T-cell (primary cell): ENCODE measurements around the gene AKAP8L. TPM values are rescaled to one million over a fixed set of nuclear protein-coding genes. Genes with fewer than 3 reads are reported as not detected.
A peak's percentile ranks its signal among the peaks of the same experiment; 100 is the strongest.
"Not testable (repeated sequence)": the region's sequence is repeated elsewhere in the genome, so short reads cannot be mapped to it uniquely, and the experiment has no call there.

Source experiments
- ATAC-seq, 4 experiments: fragments of 200-7000 bp in 3 of 4; fragments of 150-1000 bp in 1 of 4; cut with Tn5 transposase; replicated peaks in 1 of 4; 1 replicate in 3 of 4; 2 replicates in 1 of 4; pipeline ENCODE4 v1.10.0; 2021; ENCODE audit warnings: moderate library complexity in 3 of 4, mild to moderate bottlenecking in 2 of 4, moderate number of reproducible peaks in 1 of 4
- CTCF ChIA-PET, 2 donors: fragments of 300-600 bp; sonication (Branson Sonifier 250); formaldehyde crosslinking; loops; one replicate each; lab custom pipeline; 2022; ENCODE audit warnings: antibody characterized with exemption in 2 of 2; lab: Charles Lee
- POLR2A ChIA-PET, 2 donors: fragments of 300-600 bp; sonication (Branson Sonifier 250); formaldehyde crosslinking; loops; one replicate each; lab custom pipeline; 2022; ENCODE audit warnings: antibody characterized with exemption in 2 of 2; lab: Charles Lee
- DNase-seq, 35 experiments: peaks; one replicate each; pipeline versions ENCODE4 v3.0.0 to v3.0.0-alpha.2; 2013 to 2023
- H3K27ac ChIP-seq: one replicate; pipeline ENCODE4 v1.5.1; 2013; ENCODE audit warnings: low read length
- H3K27me3 ChIP-seq, 2 experiments: replicated peaks in 1 of 2; 1 replicate in 1 of 2; 2 replicates in 1 of 2; pipeline versions ENCODE4 v1.6.1 to v1.7.0; 2013; ENCODE audit warnings: low read length in 1 of 2, mixed read lengths in 1 of 2; ENCODE audit not compliant: control insufficient read depth in 2 of 2, insufficient read depth in 2 of 2; ENCODE audit errors: extremely low read depth in 1 of 2
- H3K36me3 ChIP-seq, 2 donors: 1 replicate in 1 of 2; 2 replicates in 1 of 2; pipeline versions ENCODE4 v1.6.1 to v1.7.0; 2013; ENCODE audit warnings: low read length in 1 of 2; ENCODE audit not compliant: control insufficient read depth in 2 of 2, insufficient read depth in 1 of 2; ENCODE audit errors: extremely low read depth in 1 of 2
- H3K4me1 ChIP-seq, 2 experiments: 1 replicate in 1 of 2; 2 replicates in 1 of 2; pipeline versions ENCODE4 v1.6.1 to v1.7.0; 2013; ENCODE audit warnings: low read length in 2 of 2, mixed read lengths in 1 of 2; ENCODE audit not compliant: insufficient read depth in 2 of 2, control insufficient read depth in 1 of 2; ENCODE audit errors: extremely low read depth in 1 of 2
- H3K4me3 ChIP-seq, 2 donors: 1 replicate in 1 of 2; 2 replicates in 1 of 2; pipeline versions ENCODE4 v1.5.1 to v1.7.0; 2013; ENCODE audit warnings: mild to moderate bottlenecking in 2 of 2, low read length in 1 of 2, moderate library complexity in 1 of 2; ENCODE audit not compliant: control insufficient read depth in 1 of 2; ENCODE audit errors: extremely low read depth in 1 of 2
- H3K9me3 ChIP-seq: 2 replicates; pipeline ENCODE4 v1.7.0; 2013
- H3K27ac Mint-ChIP-seq, 2 donors: one replicate each; pipeline ENCODE4 v1.8.0; 2020 to 2021; ENCODE audit warnings: mild to moderate bottlenecking in 2 of 2, mixed read lengths in 2 of 2
- H3K27me3 Mint-ChIP-seq, 2 donors: one replicate each; pipeline ENCODE4 v1.8.0; 2021 to 2022; ENCODE audit warnings: mixed read lengths in 2 of 2
- H3K36me3 Mint-ChIP-seq: one replicate; pipeline ENCODE4 v1.8.0; 2021; ENCODE audit warnings: mixed read lengths
- H3K4me1 Mint-ChIP-seq, 3 donors: one replicate each; pipeline ENCODE4 v1.8.0; 2020 to 2022; ENCODE audit warnings: mixed read lengths in 3 of 3, mild to moderate bottlenecking in 1 of 3
- H3K4me3 Mint-ChIP-seq, 3 donors: one replicate each; pipeline ENCODE4 v1.8.0; 2020 to 2022; ENCODE audit warnings: mild to moderate bottlenecking in 3 of 3, mixed read lengths in 3 of 3, moderate library complexity in 3 of 3
- H3K9me3 Mint-ChIP-seq, 3 donors: one replicate each; pipeline ENCODE4 v1.8.0; 2020 to 2022; ENCODE audit warnings: mixed read lengths in 3 of 3
- WGBS: methylation state at CpG from one replicate; pipeline ENCODE4 v1.1.5; 2013; ENCODE audit warnings: missing lambda C conversion rate; ENCODE audit not compliant: insufficient coverage; 5-methylcytosine and 5-hydroxymethylcytosine counted together
- total RNA-seq, 35 experiments: library from RNA in 6 of 35; stranded (reverse) in 6 of 35; fragments of 120-200 nt in 1 of 35; gene quantifications; one replicate each; pipeline versions ENCODE4 v1.2.1 to v1.2.4 and lab custom pipeline; 2013 to 2026

Gene AKAP8L
- total RNA-seq, 5 donors from 2014 or later (not counting 1 experiment from before 2014, with no cell fraction given) = 134 to 198 (median 184) TPM

DNA sequence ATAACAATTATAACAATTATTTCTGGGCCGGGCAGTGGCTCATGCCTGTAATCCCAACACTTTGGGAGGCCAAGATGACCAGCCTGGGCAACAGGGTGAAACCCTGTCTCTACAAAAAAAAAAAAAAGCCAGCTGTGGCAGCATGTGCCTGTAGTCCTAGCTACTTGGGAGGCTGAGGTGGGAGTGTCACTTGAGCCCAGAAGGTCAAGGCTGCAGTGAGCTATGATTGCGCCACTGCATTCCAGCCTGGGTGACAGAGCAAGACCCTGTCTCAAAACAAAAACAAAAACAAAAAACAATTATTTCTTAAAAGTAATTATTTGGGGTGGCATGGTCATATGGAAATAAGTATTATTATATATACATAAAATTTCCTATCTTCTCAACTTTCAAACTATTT, 7.4 kb downstream of the AKAP8L start:
- POLR2A ChIA-PET = interaction anchor here in 1 of 2 donors (0.6 kb wide), 1 partner anchor 53 kb away, joined by 3 read pairs; no protein-coding TSS in a partner anchor
- Histone ChIP-seq H3K4me1 (peaks cover 12 to 30% of the 10 kb centered on the region in 2 experiments), H3K36me3 (peaks cover 12 to 17% of the 10 kb centered on the region in 2 donors)
- not testable (repeated sequence) for H3K27me3 Mint-ChIP-seq, H3K4me3 Mint-ChIP-seq, H3K27me3 ChIP-seq, H3K4me3 ChIP-seq, DNase-seq, ATAC-seq, H3K9me3 Mint-ChIP-seq, H3K27ac ChIP-seq, H3K27ac Mint-ChIP-seq, H3K9me3 ChIP-seq
- H3K36me3 Mint-ChIP-seq = peaks cover 25% of the 10 kb centered on the region
- CTCF ChIA-PET = interaction anchor here (0.6 to 0.7 kb wide), 3 partner anchors 94 to 960 kb away, joined by 4 to 5 read pairs (median 4); no protein-coding TSS in a partner anchor
- WGBS = no CpG with 5 or more reads among the region's 2 CpGs
- H3K4me1 Mint-ChIP-seq = peaks cover 46 to 66% (median 61%) of the 10 kb centered on the region in 3 donors

- no peak for ATAC-seq
- Mint-ChIP-seq H3K4me3 (peak overlapping the region in 1 of 3 donors; percentile 1), H3K36me3 (peaks cover 24% of the 10 kb centered on the region), H3K27ac (peak overlapping the region in 1 of 2 donors; percentile 2), H3K9me3 (no peaks in the 10 kb centered on the region), H3K4me1 (peaks cover 48 to 51% (median 48%) of the 10 kb centered on the region in 3 donors), H3K27me3 (no peaks in the 10 kb centered on the region)
- no peak for DNase-seq
- Histone ChIP-seq H3K4me3 (no peak overlapping the region), H3K36me3 (peaks cover 27 to 58% of the 10 kb centered on the region in 2 donors), H3K9me3 (no peaks in the 10 kb centered on the region), H3K4me1 (peaks cover 5 to 25% of the 10 kb centered on the region in 2 experiments), H3K27ac (no peak overlapping the region), H3K27me3 (no peaks in the 10 kb centered on the region)
- WGBS = 58% methylated on average over 3 of the region's 3 CpGs
- POLR2A ChIA-PET = interaction anchor here in 1 of 2 donors (0.6 kb wide), 1 partner anchor 14 kb away, joined by 3 read pairs; the partner anchor contains the start of gene AKAP8L
- CTCF ChIA-PET = no interaction called here
These were observed 14.0 kb downstream of the AKAP8L start for GRCh38 chr19:15404780-15405211.

- no peaks in the 10 kb centered on the region for H3K9me3 Mint-ChIP-seq
- ChIA-PET POLR2A (no interaction called here), CTCF (no interaction called here)
- peak overlapping the region in 1 of 2 donors; percentile 2 for H3K27ac Mint-ChIP-seq
- peaks cover 42 to 46% (median 44%) of the 10 kb centered on the region in 3 donors for H3K4me1 Mint-ChIP-seq
- 94% methylated on average over 6 of the region's 7 CpGs for WGBS
- Histone ChIP-seq H3K4me1 (peaks cover 5 to 22% of the 10 kb centered on the region in 2 experiments), H3K4me3 (no peak overlapping the region), H3K36me3 (peaks cover 33 to 58% of the 10 kb centered on the region in 2 donors), H3K27me3 (no peaks in the 10 kb centered on the region), H3K9me3 (no peaks in the 10 kb centered on the region), H3K27ac (no peak overlapping the region)
- peaks cover 20% of the 10 kb centered on the region for H3K36me3 Mint-ChIP-seq
- DNase-seq = no peak
- peak overlapping the region in 1 of 3 donors; percentile 1 for H3K4me3 Mint-ChIP-seq
- H3K27me3 Mint-ChIP-seq = no peaks in the 10 kb centered on the region
- no peak for ATAC-seq
These were observed 14.6 kb downstream of the AKAP8L start for GRCh38 chr19:15404097-15404779.

DNA sequence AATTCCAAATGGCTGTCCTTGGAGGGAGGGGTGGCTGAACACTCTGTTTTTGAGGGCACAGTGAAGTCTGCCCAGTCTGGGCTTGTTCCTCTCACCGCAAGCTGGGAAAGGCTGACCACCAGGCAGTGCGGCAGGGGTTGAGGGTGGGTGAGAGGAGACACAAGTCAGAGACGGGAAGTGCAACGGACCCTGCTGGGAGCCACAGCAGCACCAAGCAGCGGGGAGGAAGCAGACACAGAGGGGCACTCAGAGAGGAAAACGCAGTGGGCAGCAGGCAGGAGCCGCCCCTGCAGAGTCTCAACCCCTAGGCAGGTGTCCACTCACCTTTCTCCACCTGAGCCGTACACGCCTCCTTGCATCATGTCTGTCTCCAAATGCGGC, 15.6 kb downstream of the AKAP8L start:
- no peaks in the 10 kb centered on the region for H3K9me3 ChIP-seq
- Mint-ChIP-seq H3K27me3 (no peaks in the 10 kb centered on the region), H3K4me1 (peaks cover 36 to 37% (median 37%) of the 10 kb centered on the region in 3 donors), H3K36me3 (peaks cover 17% of the 10 kb centered on the region), H3K4me3 (no peak overlapping the region), H3K27ac (no peak overlapping the region), H3K9me3 (no peaks in the 10 kb centered on the region)
- H3K27me3 ChIP-seq = no peaks in the 10 kb centered on the region
- peaks cover 2 to 20% of the 10 kb centered on the region in 2 experiments for H3K4me1 ChIP-seq
- CTCF ChIA-PET = no interaction called here
- no peak overlapping the region for H3K4me3 ChIP-seq
- POLR2A ChIA-PET = no interaction called here
- ATAC-seq (no peak), DNase-seq (no peak)
- 96% methylated on average over 9 of the region's 10 CpGs for WGBS
- H3K36me3 ChIP-seq = peaks cover 38 to 62% of the 10 kb centered on the region in 2 donors
- no peak overlapping the region for H3K27ac ChIP-seq

DNA sequence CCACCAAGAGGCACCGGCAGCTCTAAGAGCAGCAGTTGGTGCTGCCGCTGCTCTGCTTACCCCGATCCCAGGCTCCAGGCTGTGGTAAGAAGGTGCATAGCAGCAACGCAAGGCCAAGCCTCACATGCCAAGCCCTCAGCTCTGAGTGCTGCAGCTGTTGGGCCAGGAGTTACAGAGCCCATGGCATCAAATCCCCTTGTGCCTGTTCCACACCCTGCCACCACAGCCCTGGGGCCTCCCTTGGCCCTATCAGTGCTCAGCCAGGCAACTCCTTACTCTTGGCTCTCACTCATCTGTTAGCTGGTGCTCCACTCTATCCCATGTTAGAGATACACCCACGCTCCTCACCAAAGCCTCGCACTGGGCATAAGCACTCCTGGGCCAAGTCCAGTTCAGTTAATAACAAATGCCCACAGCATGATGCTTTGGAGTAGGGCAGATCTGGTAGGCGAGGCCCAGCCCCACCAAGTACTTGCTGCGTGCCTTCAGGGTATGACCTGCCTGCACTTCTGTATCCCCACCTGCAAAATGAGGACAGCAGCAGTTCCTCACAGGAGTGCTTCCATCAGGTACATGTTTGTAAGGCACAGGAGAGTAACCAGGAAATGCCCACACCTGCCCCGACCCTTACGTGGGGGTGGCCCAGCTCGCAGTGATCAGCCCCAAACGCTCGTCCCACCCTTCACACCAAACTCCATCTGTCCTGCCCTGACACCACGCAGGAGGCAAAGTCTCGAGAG, 16.2 kb downstream of the AKAP8L start:
- Mint-ChIP-seq H3K4me3 (no peak overlapping the region), H3K36me3 (peaks cover 17% of the 10 kb centered on the region), H3K27me3 (no peaks in the 10 kb centered on the region), H3K27ac (no peak overlapping the region), H3K4me1 (peaks cover 31 to 32% (median 31%) of the 10 kb centered on the region in 3 donors), H3K9me3 (no peaks in the 10 kb centered on the region)
- H3K9me3 ChIP-seq = no peaks in the 10 kb centered on the region
- peaks cover 2 to 16% of the 10 kb centered on the region in 2 experiments for H3K4me1 ChIP-seq
- H3K27ac ChIP-seq = no peak overlapping the region
- DNase-seq (no peak), ATAC-seq (no peak)
- H3K4me3 ChIP-seq = no peak overlapping the region
- WGBS = 98% methylated on average over 7 of the region's 15 CpGs
- ChIA-PET CTCF (no interaction called here), POLR2A (no interaction called here)
- H3K27me3 ChIP-seq = no peaks in the 10 kb centered on the region
- peaks cover 43 to 68% of the 10 kb centered on the region in 2 donors for H3K36me3 ChIP-seq

DNA sequence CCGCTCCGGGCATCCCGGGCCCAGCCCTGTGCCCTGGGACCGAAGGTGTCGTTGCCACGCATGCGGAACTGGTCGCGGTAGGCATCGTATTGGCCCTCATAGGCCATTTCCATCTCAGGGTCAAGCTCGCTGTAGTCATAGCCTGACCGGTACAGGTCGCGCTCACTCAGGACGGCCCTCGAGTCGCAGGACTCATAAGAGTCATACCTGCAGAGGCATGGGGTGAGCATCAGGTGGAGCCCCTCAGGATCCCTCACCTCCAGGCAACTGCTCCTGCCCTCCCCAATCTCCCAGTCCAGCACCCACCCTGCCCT, 17.4 kb downstream of the AKAP8L start:
- Histone ChIP-seq H3K9me3 (no peaks in the 10 kb centered on the region), H3K27me3 (no peaks in the 10 kb centered on the region), H3K36me3 (peaks cover 38 to 77% of the 10 kb centered on the region in 2 donors), H3K4me1 (peaks cover 0 to 9% of the 10 kb centered on the region in 2 experiments), H3K4me3 (no peak overlapping the region), H3K27ac (no peak overlapping the region)
- DNase-seq (no peak), ATAC-seq (no peak)
- Mint-ChIP-seq H3K4me3 (no peak overlapping the region), H3K36me3 (peaks cover 29% of the 10 kb centered on the region), H3K4me1 (peaks cover 22 to 23% (median 23%) of the 10 kb centered on the region in 3 donors), H3K27ac (no peak overlapping the region), H3K27me3 (no peaks in the 10 kb centered on the region), H3K9me3 (no peaks in the 10 kb centered on the region)
- ChIA-PET POLR2A (interaction anchor here in 1 of 2 donors (0.6 kb wide), 1 partner anchor 1735 kb away, joined by 7 read pairs; no protein-coding TSS in a partner anchor), CTCF (no interaction called here)
- 99% methylated on average over 17 of the region's 17 CpGs for WGBS
